Measurements from ENCODE around the gene MSH4.

DNA sequence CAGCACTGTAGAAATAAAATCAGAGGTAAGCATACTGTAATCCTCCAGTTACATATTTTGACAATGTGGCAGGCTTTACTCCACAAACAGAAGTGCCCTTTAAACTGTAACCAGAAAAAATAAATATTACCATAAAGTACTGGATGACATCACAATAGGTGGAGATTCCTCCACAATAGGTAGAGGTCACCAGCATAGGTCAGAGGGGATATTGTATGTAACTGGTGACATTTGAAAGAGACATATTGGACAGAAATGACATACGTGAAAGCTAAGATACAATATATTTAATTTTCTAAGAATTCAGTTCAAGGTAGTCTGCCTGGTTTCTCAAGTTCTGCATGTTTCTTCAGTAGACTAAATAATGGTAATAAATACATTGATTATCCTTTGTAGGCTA lies 135.6 kb downstream of the MSH4 start, which contains the start of gene ASB17:
- TF ChIP-seq EZH2 (IDR thresholded peaks at IDR 0.05) = no peak
- no peak for TF ChIP-seq POLR2AphosphoS5 (IDR thresholded peaks at IDR 0.05; ENCODE audit: borderline replicate concordance, low read depth, low read length)
- TF ChIP-seq FOXP2 (optimal IDR thresholded peaks at IDR 0.05; ENCODE audit: control extremely low read depth, extremely low read length, insufficient read depth) = no peak
